Fibroblast of the aortic adventitia (primary cell): ENCODE measurements around the gene TUBB6. TPM values are rescaled to one million over a fixed set of nuclear protein-coding genes. Genes with fewer than 3 reads are reported as not detected.

Source experiments
- DNase-seq: peaks from one replicate; pipeline ENCODE4 v3.0.0-alpha.2; 2010; ENCODE audit warnings: low read depth
- H3K4me3 ChIP-seq: 2 replicates; pipeline ENCODE4 v1.5.1; 2011; ENCODE audit warnings: low read depth, mild to moderate bottlenecking, control low read depth, low read length, moderate library complexity
- total RNA-seq: library from RNA; depleted of rRNA; stranded (reverse); fragments of >200 nt; gene quantifications from 2 replicates; pipeline ENCODE4 v1.2.3, GENCODE V29; 2012; ENCODE audit warnings: low replicate concordance
- TF ChIP-seq, protein P1 (sequence below): IDR thresholded peaks from 2 replicates; pipeline ENCODE4 v1.5.1; 2011; ENCODE audit warnings: mild to moderate bottlenecking, low read length, control low read depth, inconsistent platforms; ENCODE audit not compliant: insufficient read depth

TUBB6 gene
- total RNA-seq, 1 donor, result 358 TPM

DNA sequence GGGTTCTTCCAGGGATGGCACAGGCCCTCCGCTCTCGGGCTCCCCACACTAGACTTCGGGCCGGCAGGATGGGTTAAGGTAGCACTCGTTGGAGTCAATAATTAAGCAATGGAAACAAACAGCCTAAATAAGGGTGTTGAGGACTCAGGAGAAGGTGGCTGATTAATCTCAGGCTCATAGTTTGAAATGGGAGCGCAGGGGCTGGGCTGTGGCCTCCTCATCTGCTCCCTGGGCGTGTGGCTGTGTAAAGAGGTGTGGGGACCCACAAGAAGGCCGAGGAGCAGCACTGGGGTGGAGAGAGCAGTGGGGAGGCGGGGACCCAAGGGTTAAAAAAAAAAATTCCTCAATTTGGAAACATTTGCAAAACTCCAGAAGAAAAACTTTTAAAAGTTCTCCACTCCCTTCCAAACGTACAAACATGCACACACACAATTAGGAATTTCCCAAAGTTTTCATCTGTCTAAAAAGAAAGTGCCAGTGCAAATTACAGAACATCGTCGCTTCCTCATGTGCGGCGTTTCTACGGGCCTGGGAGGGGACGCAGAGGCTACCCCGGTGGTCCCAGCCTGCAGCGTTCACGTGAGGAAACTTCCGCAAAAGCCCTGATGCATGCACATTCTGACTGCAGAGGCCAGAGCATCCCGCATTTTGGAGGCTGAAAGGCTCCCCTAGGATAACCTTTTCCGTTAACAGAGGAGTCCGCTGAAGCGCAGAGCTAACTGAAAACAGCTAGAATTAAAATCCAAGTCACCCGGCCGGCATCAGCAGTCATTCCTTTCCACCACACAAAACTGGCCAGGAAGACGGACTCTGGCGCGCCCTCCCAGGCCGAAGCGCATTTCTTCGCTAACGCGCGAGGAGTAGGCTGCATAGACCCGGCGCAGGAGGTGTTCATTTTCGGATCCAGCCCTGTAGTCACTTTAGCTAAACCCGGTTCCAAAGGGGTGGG is 1.0 kb upstream of the TUBB6 start:
- TF ChIP-seq, protein P1, sequence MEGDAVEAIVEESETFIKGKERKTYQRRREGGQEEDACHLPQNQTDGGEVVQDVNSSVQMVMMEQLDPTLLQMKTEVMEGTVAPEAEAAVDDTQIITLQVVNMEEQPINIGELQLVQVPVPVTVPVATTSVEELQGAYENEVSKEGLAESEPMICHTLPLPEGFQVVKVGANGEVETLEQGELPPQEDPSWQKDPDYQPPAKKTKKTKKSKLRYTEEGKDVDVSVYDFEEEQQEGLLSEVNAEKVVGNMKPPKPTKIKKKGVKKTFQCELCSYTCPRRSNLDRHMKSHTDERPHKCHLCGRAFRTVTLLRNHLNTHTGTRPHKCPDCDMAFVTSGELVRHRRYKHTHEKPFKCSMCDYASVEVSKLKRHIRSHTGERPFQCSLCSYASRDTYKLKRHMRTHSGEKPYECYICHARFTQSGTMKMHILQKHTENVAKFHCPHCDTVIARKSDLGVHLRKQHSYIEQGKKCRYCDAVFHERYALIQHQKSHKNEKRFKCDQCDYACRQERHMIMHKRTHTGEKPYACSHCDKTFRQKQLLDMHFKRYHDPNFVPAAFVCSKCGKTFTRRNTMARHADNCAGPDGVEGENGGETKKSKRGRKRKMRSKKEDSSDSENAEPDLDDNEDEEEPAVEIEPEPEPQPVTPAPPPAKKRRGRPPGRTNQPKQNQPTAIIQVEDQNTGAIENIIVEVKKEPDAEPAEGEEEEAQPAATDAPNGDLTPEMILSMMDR, result peak; percentile 37
- H3K4me3 ChIP-seq, result peak overlapping the region; percentile 85
- peak; percentile 78 for DNase-seq

DNA sequence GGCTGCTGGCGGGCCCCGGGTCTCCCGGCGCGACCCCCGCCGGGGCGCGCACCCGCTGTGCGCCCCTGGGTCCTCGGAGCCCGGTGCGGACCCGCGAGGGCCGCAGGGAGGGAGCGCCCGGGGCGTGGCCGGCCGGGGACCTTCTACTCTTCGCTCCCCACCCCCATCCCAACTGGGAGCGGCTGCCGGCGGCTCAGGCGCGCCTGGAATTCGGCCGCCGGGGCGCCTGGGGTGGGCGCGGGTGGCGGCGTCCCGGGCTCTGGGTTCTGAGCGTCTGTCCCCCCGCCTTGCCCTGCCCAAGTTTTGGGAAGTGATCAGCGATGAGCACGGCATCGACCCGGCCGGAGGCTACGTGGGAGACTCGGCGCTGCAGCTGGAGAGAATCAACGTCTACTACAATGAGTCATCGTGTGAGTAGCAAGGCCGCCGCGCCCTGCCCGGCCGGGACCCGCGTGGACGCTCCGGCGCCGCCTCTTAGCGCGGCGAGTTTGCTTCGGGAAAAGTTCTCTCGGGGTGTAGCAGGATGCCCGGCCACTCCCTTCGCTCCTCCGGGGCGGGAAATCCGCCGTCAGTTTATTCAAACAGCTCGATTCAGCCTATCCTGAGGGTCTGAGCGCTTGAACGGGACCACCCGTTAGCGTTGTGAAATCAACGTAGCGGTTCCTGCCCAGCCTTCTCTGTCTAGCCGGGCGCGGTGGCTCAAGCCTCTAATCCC is 502 bp downstream of the TUBB6 start:
- peak overlapping the region; percentile 85 for H3K4me3 ChIP-seq
- peak; percentile 95 for DNase-seq
- TF ChIP-seq, protein P1, result no peak

- H3K4me3 ChIP-seq, result peak overlapping the region; percentile 85
- no peak for DNase-seq
- TF ChIP-seq, protein P1, result no peak
These were observed 1.7 kb downstream of the TUBB6 start for GRCh38 chr18:12309683-12310198.

DNA sequence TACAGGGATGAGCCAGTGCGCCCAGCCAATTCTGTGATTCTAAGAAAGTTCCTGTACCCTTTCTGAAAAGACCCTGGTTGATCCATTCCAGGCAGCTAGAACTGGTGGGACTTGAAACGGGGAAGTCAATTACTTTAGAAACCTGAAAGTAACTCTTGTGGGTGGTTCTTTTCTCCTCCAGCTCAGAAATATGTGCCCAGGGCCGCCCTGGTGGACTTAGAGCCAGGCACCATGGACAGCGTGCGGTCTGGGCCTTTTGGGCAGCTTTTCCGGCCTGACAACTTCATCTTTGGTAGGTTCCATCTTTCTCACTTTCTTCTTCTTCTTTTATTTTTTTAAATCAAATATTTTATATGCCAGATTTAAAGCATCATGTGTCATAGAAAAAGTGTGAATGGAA is 2.7 kb downstream of the TUBB6 start:
- H3K4me3 ChIP-seq, result peak overlapping the region; percentile 3
- TF ChIP-seq, protein P1, result no peak

DNA sequence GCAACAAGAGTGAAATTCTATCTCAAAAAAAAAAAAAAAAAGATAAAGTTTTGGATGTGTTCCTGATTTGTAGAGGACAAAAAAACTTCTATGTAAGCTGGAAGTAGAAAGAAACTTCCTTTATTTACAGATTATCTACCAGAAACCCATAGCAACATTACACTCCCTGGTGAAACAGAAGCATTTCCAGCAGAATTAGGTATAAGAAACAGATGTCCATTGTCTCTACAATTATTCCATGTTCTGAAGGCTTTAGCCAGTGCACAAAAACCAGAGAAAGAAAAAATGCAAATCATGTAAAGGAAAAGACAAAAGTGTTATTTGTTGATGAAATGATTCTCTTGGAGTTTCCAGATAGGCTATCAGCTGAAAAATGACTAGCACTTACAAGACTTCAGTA is 4.9 kb downstream of the TUBB6 start:
- DNase-seq, result peak; percentile 75

More for the DNA sequence above, 2.7 kb downstream of the TUBB6 start:
- no peak for DNase-seq

More for the DNA sequence above, 4.9 kb downstream of the TUBB6 start:
- TF ChIP-seq, protein P1, result no peak
- no peak overlapping the region for H3K4me3 ChIP-seq
